Activated CD8-positive, alpha-beta memory T cell treated with anti-CD3 and anti-CD28 coated beads for 4 hours (primary cell): Measurements from ENCODE around the gene DPY19L3.
"Not testable (repeated sequence)": the region's sequence is repeated elsewhere in the genome, so short reads cannot be mapped to it uniquely, and the experiment has no call there.

Source experiments
- DNase-seq, 2 donors: peaks; one replicate each; pipeline ENCODE4 v3.0.0-alpha.2; 2020; ENCODE audit warnings: low read depth in 2 of 2

DPY19L3 gene

GRCh38 chr19:32438751-32439150 is 33.2 kb downstream of the DPY19L3 start:
- DNase-seq: no peak

GRCh38 chr19:32442650-32443049 is 37.1 kb downstream of the DPY19L3 start:
- no peak for DNase-seq

GRCh38 chr19:32447534-32447933 is 42.0 kb downstream of the DPY19L3 start:
- DNase-seq: not testable (repeated sequence)

- DNase-seq: no peak
These were observed 42.5 kb downstream of the DPY19L3 start for GRCh38 chr19:32448026-32448425.

- DNase-seq: no peak
These were observed 44.6 kb downstream of the DPY19L3 start for GRCh38 chr19:32450217-32450616.

GRCh38 chr19:32453736-32454135 is 48.2 kb downstream of the DPY19L3 start:
- no peak for DNase-seq

GRCh38 chr19:32456406-32456805 is 50.8 kb downstream of the DPY19L3 start:
- DNase-seq: no peak

- no peak for DNase-seq
These were observed 52.1 kb downstream of the DPY19L3 start for GRCh38 chr19:32457571-32458158.

- DNase-seq: no peak
These were observed 53.0 kb downstream of the DPY19L3 start for GRCh38 chr19:32458500-32459123.

GRCh38 chr19:32459204-32459865 is 53.8 kb downstream of the DPY19L3 start:
- DNase-seq: no peak

- no peak for DNase-seq
These were observed 54.9 kb downstream of the DPY19L3 start for GRCh38 chr19:32460476-32460875.

GRCh38 chr19:32464279-32464678 is 58.7 kb downstream of the DPY19L3 start:
- no peak for DNase-seq

- DNase-seq: no peak
These were observed 59.6 kb downstream of the DPY19L3 start for GRCh38 chr19:32465176-32465575.

- no peak for DNase-seq
These were observed 64.2 kb downstream of the DPY19L3 start for GRCh38 chr19:32469795-32470194.

GRCh38 chr19:32471095-32471494 is 65.5 kb downstream of the DPY19L3 start:
- DNase-seq: no peak

- no peak for DNase-seq
These were observed 66.2 kb downstream of the DPY19L3 start for GRCh38 chr19:32471811-32472210.

- no peak for DNase-seq
These were observed 69.8 kb downstream of the DPY19L3 start for GRCh38 chr19:32475141-32476031.

- no peak for DNase-seq
These were observed 70.4 kb downstream of the DPY19L3 start for GRCh38 chr19:32476032-32476350.

GRCh38 chr19:32480321-32480720 is 74.8 kb downstream of the DPY19L3 start:
- no peak for DNase-seq

GRCh38 chr19:32483574-32483973 is 78.0 kb downstream of the DPY19L3 start:
- no peak for DNase-seq

- no peak for DNase-seq
These were observed 84.4 kb downstream of the DPY19L3 start for GRCh38 chr19:32489971-32490370.

GRCh38 chr19:32497391-32497790 is 91.8 kb downstream of the DPY19L3 start:
- no peak for DNase-seq
